ENCODE data around the gene TNNT2.

The TNNT2 gene

DNA sequence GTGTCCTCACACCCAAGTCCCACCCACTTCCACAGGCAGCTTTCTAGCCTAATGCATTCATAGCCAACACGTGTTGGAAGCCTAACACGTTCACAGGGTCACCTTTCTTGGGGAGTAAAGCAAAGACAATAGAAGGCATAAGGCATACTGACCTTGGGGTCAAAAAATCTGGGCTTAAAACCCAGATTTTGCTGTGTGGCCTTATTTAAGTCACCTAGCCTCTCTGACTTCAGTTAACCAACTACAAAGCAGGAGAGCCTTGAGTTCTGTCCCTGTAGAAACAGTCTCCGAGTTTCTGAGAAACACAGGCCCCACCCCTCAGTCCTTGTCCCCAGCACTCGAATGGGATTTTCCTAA is 1.4 kb downstream of the TNNT2 start:
- DNase-seq, result no peak

DNA sequence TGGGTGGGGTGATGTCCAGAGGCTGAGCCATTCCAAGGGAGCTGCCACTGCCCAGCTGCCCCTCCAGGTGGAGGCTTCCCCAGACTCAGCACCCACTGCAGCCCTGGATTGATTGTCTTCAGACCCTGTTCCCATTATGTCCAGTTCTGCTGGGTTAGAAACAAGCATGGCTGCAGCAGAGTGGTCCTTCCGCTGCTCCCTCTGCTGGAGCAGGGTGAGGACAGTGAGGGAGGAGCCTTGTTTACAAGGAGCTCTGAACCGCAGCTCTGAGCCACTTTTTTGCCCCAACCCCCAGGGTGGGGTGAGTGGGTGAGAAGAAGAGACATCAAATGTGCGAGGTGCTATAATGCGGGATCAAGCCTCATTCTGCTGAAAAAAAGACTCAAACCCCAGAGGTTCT is 2.3 kb downstream of the TNNT2 start:
- DNase-seq, result no peak

DNA sequence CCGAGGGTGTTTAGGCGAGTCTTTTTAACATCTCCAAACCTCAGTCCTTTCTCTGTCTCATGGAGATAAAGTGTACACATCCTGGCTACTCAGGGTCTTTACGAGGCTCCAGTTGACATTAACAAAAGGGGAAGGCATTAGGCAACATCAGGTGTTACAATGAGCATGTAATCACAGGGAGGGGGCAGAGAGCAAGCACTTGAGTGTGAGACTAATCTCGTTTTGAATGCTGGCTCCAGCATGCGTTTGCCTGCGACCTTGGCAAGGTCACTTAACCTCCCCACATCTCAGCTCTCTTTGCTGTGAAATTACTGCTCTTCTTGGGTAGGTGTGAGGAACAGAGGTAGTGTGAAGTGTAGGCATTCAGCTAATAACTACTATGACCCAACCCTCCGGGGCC is 3.1 kb downstream of the TNNT2 start:
- DNase-seq, result no peak

DNA sequence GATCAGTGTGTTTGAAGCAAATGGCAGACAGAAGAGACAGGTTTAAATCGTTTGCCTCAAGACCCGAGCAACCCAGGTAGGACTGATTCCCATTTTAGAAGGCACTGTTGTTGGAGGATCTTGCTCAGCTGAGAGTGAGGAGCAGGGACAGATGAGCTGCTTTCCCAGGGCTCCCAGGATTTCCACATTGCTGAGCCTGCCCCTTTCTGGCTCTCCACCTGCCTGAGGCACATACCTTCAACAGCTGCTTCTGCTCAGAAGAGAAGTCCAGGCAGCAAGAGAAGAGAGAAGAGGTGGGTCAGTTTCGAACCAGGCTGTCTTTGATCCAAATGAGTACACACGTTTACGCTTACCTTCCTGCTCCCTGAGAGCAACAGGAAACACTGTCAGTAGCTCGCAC is 5.7 kb downstream of the TNNT2 start:
- no peak for DNase-seq

DNA sequence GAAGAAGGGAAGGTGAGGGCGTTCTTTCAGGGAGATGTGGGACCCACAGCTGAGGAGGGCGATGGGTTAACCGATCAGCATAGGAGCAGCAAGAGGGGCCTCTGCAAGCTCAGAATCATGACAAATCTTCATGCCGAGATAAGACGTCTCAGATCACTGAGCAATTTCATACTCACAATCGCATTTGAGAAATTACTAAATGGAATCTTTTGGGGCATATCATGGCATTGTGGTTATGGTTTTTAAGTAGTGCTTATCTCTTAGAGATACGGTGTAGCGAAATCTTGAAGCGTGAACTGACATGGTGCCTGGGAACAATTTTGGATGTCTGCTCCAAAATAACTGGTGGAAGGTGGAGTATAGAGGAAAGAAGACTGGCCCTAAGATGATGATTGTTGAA is 6.2 kb downstream of the TNNT2 start:
- no peak for DNase-seq

DNA sequence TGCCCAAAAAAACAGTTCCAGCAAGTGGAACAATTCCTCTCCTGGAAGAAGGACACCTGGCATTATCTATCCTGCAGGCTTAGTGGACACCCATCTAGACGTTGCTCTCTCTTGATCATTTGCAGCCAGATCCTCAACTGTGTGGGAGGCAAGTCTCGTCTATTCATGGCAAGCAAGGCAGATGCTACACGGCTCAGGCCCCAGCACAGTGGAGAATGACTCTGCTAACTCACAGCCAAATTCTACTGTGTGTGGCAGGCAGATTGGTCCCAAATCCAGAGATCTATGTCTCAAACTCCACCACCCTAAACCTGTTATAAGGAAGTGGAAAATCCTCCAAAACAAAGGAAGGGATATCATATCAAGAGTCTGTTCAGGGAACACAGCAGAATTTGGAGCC is 7.0 kb downstream of the TNNT2 start:
- no peak for DNase-seq

DNA sequence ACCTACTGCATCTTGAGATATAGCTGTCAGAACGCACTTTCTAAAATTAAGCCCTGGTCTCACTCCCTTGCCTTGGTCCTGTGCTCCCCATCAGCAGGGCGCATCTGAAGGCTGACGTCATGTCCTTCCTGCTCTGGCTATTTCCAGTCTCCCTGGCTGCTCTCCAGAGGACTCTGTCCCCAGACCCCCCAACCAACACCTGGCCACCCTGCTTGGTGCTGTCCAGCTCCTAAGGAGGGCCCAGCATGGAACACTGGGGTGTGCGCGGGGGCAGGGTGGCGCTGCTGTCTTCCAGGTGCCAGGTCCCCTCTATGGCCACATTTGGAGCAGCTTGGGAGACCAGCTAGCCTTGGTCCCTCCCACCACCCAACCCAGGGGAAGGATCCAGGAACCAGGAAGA is 8.3 kb downstream of the TNNT2 start:
- DNase-seq, result no peak

DNA sequence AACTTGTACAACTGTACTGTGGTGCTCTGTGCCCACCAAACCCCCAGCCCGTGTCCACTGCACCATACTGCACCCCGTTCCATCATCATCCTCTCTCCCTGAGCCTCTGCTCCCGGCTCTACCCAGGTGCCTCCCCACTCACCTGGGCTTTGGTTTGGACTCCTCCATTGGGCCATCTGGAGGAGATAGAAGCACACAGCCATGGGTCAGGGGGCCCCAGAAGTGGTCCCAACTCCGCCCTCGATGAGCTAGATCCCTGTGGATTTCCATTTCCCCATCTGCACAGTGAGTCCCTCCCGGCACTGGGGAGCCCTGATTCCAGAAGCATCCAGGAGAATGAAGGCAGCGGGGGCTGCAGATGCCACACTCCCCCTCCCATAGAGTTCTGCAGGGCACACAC is 10.8 kb downstream of the TNNT2 start:
- no peak for DNase-seq

DNA sequence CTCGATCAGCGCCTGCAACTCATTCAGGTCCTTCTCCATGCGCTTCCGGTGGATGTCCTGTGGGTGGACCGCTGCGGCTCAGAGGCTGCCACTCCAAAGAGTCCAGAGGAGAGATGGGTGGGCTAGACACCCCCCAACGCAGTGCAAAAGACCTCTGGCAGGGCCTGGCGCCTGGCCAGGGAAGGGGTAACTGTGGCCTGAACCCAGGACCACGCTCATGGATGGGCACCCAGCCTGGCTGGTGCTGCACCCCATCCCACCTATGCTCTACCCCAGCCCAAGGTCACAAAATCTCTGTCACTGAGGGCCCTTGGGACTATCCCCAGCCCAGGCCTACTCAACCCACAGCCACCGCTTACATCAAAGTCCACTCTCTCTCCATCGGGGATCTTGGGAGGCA is 12.2 kb downstream of the TNNT2 start:
- DNase-seq, result no peak

DNA sequence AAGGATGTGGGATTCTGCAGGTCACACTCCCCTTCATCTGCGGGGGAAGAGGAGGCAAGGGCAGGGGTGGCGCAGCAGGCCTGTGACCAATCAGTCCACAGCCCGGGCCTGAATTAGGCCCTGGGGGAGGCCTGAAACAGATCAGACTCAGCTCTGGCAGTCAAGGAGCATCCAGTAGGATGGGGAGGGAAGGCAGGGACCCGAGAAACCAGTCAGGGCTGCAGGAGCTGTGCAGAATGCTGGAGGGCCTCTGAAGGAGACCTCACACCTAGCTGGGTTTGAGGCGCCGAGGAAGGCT is 12.7 kb downstream of the TNNT2 start:
- no peak for DNase-seq

DNA sequence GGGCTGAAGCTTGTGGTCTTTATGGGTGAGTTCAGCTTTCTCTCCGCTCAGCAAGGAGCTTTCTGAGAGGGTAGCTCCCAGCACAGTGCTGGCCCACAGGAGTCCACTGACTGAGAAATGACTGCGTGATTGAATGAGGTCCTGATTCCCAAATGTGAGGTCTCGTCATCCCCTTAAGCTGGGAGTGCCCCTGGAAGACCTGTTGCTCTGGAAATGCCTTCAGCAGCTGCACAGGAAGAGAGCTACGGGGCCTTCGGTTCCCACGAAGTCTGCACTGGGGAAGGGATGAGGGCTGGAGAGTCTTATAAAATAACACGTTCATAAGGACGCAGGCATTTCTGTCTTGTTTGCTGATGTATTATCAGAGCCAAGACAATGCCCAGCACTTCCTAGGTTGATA is 14.0 kb downstream of the TNNT2 start:
- no peak for DNase-seq

DNA sequence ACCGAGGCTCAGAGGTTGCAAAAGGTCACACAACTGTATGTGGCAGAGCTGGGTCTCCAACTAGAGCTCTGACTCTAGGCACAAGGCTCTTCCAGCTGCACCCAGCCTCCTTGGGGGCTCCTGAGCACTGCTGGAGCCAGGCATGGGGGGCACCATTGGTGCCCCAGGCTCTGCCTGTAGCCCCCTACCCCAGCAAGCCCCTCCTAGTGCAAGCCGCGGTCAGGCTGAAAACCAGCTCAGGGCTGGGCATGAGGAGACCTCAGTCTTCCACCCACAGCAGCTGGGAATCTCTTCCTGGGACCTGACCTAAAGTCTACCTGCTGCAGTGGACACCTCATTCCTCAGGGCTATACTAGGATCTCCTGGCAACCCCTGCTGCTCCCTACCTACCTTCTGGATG is 14.6 kb downstream of the TNNT2 start:
- no peak for DNase-seq

DNA sequence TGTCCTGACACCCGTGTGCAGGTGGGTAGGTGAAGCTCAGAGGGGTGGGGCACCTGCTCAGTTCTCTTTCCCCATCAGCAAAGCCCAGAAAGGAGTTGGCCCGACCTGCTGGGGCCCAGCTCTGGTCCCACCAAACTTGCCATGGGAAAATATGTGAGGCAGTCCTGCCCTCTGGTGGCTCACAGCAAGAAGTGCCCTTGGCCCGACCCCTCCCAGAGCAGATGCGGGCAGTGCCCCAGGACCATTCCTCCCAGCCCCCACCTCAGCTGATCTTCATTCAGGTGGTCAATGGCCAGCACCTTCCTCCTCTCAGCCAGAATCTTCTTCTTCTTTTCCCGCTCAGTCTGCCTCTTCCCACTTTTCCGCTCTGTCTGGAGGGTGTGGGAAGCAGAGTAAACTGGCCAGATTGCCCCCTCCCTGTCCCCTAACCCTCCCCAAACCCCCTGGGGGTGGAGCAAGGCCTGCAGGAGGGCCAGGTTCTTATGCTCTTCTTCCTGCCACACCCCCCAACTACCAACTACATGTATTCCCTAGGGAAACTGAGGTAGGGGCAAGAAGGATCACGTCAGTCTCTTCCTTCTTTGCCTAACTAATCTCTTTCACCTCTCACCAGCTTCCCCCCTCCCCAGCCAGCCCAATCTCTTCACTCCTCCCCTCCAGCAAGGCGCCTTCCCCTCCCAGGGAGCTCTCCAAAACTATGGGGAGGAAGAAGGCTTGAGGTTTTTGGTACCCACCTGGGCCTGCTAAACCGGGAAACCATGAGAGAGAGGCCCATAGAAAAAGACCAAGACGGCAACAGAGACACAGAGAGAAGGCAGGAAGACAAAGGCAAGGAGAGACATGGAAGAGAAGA is 15.6 kb downstream of the TNNT2 start:
- no peak for DNase-seq

DNA sequence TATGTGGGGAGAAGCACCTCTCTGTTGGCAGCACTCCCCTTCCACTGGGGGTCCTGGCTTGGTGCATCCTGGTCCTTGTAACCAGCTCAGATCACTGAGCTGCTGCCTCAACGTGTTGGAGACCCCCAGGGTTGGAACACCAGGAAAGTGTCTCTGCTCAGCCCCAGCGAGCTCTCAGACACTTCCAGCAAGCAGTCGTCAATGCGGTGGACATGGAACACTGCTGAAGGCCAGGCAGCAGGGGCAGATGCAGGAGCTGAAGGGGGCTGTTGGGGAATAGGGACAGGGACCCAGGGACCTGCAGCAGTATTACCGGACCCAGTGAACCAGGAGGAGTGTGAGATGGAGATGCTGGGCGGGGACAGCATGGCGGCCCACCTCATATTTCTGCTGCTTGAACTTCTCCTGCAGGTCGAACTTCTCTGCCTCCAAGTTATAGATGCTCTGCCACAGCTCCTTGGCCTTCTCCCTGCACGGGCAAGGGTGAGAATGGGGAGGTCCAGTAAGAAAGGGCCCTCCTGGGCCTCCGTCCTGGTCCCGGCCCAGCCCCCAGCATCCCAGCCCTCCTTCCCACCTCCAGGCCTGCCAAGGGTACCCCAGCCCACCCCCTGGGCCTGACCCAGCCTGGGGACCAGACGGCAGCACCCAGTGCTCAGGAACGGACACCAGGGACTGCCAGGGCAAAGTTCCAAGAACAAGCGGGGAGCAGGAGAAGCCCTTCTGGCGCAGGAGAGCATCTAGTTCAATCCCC is 16.4 kb downstream of the TNNT2 start:
- DNase-seq, result no peak

DNA sequence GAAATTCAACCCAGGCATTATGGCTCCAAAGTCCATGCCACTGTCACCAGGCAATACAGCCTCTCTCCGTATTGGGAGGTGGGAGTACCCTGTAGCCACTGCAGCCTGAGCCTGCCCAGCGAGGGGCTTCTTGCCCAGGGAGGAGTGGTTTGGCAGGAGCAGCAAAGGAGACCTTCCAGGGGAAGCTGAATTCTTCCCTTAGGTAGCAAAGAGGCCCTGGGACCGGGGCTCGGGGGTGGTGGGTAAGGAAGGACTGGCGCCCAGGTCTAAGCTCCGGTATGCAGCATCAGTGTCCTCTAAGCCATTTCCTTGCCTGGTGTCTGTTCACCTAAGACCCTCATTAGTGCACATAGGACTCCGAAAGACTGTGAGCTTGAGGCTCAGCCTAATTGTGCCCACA is 17.0 kb downstream of the TNNT2 start:
- DNase-seq, result no peak

DNA sequence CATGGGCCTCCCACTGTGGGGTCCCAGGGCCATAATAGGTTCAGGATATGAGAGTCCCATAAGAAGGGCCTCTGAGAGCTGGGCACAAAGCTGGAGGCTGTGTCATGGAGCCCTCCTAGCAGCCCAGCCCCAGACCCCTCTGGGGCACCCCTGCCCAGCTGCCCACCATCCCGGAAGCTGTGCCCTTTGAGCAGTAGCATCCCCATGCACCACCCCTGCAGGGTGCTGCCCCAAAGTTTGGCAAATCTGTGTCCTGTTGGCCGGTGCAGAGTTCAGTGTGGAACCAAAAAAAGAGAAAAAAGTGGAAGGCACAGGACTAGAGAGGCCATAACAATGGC is 17.6 kb downstream of the TNNT2 start:
- DNase-seq, result no peak

DNA sequence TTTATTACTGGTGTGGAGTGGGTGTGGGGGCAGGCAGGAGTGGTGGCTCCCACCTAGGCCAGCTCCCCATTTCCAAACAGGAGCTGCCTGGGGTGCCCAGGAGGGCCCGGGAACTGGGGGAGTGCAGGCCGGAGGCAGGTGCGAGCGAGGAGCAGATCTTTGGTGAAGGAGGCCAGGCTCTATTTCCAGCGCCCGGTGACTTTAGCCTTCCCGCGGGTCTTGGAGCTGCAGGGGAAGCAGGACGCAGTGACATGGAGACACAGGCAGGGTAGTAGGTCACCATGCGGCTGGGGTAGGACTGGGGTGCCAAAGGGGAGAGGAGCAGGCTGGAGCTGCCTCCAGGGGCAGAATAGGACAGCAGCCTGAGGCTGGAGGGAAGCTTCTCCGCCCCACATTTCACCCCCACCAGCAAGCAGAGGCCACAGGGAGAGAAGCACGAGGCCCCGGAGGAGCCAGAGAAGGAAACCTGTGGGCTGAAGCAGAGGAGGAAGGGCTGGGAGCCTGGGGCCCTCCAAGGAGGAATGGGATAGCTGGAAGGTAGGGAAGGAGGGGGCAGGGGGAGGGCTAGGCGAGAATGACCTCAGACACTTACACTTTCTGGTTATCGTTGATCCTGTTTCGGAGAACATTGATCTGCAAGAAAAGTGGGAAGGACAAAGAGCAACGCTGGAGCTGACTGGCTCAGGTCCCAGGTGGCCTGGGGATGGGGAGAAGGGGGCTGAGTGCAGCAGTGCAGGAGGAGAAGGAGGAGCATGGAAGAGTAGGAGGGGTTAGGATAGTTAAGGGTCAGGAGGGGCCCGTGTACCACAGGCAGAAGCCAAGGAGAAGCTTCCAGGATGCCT is 18.2 kb downstream of the TNNT2 start:
- DNase-seq, result no peak

DNA sequence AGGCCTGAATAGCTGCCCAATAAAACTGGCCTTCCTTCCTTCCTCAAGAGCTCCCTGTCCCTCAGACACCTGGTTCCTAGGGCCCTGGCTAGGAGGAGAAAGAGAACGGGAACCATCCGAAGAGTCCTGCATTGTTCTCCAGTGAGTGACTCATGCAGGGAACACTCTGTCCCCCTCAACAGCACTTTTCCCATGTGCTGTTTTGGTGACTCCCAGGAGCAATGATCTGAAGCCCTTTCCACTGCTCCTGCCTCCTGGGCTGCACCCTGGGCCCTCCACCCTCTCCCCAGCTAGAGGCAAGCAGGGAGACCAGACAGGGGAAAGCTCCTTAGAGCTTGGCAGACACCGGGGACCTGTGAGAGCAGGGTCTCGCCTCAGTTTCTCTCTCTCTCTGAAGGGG is 18.9 kb downstream of the TNNT2 start:
- no peak for DNase-seq

DNA sequence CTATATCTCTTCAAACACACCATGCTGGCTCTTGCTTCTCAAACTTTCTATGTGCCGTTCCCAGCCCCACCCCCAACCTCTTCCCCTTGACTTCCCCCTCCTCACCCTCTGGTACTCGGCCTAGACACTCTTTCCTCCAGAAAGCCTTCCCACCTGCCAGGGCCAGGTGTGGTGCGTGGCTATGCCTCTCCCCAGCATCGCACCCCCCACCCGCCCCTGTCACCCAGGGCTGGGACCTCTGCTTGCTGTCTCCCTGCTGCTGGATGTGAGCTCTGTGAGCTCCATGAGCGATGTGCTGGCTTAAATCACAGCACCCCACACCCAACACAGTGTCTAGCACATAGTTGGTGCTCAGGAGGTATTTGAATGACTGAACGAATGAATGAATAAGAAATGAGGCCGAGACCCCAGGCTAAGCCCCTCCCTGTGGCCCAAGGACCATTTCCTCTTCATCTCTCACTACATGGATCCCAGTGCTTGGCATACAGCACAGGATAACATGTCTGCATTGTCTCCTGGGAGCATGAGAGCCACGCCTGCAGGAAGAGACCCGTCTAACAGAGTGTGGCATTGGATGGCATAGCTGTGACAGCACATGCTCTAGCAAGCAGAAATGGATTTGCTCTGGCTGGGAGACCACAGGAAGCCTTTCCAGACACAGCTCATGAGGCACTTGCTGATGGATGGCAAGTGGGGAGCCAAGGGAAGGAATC is 19.7 kb downstream of the TNNT2 start:
- DNase-seq, result no peak

DNA sequence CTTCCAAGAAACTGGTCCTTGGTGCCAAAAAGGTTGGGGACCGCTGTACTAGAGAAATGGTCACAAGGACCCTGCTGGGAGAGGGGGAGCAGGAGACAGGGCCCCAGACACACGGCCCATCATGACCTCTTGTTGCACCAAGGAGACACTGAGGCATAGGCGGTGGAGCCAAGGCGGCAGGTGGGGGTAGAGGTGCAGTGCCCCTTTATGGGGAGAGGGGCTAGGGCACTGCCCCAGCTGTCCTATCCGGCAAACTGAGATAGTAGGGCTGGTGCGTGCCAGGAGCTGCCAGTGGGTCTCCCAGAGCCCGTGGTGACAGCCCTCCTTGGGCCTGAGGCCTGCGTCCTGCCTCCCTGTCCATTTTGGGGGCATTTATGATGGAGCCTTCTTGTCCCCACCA is 20.3 kb downstream of the TNNT2 start:
- no peak for DNase-seq

DNA sequence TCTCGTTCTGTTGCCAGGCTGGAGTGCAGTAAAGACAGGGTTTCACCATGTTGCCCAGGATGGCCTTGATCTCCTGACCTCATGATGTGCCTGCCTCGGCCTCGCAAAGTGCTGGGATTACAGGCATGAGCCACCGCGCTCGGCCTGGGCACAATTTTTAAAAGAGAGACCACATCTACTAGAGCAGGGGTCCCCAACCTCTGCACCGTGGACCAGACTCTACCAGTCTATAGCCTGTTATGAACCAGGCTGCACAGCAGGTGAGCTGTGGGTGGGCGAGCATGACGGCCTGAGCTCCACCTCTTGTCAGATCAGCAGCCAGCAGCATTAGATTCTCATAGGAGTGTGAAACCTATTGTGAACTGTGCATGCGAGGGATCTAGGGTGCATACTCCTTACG is 20.8 kb downstream of the TNNT2 start:
- DNase-seq, result no peak

DNA sequence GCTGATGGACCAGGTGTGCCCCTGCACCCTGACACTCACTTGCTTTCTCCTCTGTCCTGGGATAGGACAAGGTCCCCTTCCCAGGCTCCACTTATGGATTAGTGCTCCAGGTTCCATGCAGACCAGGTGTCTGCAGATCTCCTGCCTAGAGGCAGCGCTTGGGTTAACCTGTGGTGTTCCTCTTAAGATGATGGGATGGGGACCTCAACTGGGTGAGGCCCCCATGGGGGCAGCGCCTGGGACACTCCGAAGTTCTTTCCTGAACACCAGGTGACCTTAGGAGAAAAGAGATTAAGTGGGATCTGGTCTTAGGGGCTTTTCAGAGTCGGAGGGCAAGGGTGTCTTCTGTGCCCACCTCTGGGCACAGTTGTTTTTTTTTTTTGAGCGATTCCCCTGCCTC is 21.2 kb downstream of the TNNT2 start:
- no peak for DNase-seq

DNA sequence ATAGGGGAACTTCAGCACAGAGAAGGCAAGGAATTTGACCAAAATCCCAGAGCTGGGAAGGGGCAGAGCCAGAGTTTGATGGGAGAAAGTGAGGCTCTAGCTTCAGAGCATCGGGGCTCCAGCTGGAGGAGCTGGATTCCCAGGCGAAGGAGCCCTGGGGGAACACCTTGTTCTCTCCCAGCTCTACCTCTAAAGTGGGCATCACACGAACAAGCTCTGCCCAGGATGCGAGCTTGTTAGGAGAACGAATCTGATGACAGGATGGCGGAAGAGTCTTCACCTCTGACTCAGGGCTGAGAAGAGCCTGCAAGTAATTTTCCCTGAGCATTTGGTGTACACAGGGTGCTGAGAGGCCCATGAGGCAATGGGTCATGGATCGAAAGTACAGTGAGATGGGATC is 22.0 kb downstream of the TNNT2 start:
- DNase-seq, result no peak

DNA sequence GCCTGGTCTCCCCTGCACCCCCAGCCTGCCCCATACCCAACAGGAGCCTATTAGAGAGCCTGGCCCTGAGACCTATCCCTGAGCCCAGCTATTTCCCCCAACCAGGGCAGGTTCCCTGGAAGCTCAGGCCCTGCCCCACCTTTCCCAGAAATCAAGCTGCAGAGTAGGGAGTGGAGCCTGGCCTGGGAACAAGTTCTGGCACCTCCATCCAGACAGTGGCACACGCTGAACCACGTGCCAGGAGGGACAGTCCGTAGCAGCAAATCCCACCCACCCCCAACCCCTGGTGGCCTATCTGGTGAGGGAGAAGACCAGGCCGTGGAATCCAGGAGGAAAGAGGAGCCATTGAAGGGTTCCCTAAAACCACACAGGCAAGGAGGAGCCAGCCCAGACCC is 22.6 kb downstream of the TNNT2 start:
- DNase-seq, result no peak

All from GDM1 (cell line).